HCT116 (cell line): ENCODE data around the gene BAIAP2L2. TPM values are rescaled to one million over a fixed set of nuclear protein-coding genes. Genes with fewer than 3 reads are reported as not detected.
"Not testable (repeated sequence)": the region's sequence is repeated elsewhere in the genome, so short reads cannot be mapped to it uniquely, and the experiment has no call there.

Experiments used
- ATAC-seq: fragments of 200-7000 bp; cut with Tn5 transposase; 2 replicates; pipeline ENCODE4 v1.9.1; 2020; ENCODE audit warnings: mild to moderate bottlenecking, moderate library complexity
- BruUV-seq: library from RNA; stranded (reverse); fragments of 400-500 nt; replicated peaks from 2 replicates; lab custom pipeline; 2021; lab: Mats Ljungman, UMichigan
- CTCF ChIA-PET: fragments of 300-600 bp; sonication (Branson Sonifier 250); formaldehyde crosslinking; loops from one replicate; lab custom pipeline; 2021; ENCODE audit warnings: antibody characterized with exemption; lab: Charles Lee
- POLR2A ChIA-PET: fragments of 300-600, 350-600 bp; sonication (Branson Sonifier 250); formaldehyde crosslinking; loops from one replicate; lab custom pipeline; 2021; ENCODE audit warnings: antibody characterized with exemption; lab: Charles Lee
- RAD21 ChIA-PET, 2 experiments: fragments of 300-600 bp; sonication (Branson Sonifier 250); formaldehyde crosslinking; loops; one replicate each; lab custom pipeline; 2023; ENCODE audit warnings: low total read pairs in 2 of 2; ENCODE audit not compliant: uncharacterized antibody in 2 of 2, unreplicated experiment in 2 of 2, low non-redundant PET in 1 of 2; lab: Charles Lee
- DNase-seq: peaks from one replicate; pipeline ENCODE4 v3.0.0-alpha.2; 2010; ENCODE audit warnings: low read depth, low spot score
- H2AFZ ChIP-seq: fragments of 200-600 bp; shearing (Covaris generic), sonication (generic); 2 replicates; pipeline ENCODE4 v1.6.1; 2017; ENCODE audit warnings: low read depth, mixed run types, mixed read lengths, antibody characterized with exemption, low read length; ENCODE audit not compliant: poor library complexity, severe bottlenecking
- H3K27ac ChIP-seq: 2 replicates; pipeline ENCODE4 v1.5.1; 2012; ENCODE audit warnings: low read depth, low read length
- H3K27me3 ChIP-seq: fragments of 200-600 bp; sonication (generic); 2 replicates; pipeline ENCODE4 v1.6.1; 2016; ENCODE audit warnings: mixed run types, low read length, mixed read lengths; ENCODE audit not compliant: insufficient read depth
- H3K36me3 ChIP-seq, 2 experiments: fragments of 200-500 bp in 1 of 2; fragments of 200-600 bp in 1 of 2; sonication (Bioruptor generic) in 1 of 2; sonication (generic) in 1 of 2; 2 replicates each; pipeline versions ENCODE4 v1.5.1 to v1.6.1; 2014 to 2016; ENCODE audit warnings: low read length in 2 of 2, inconsistent platforms in 1 of 2, mixed read lengths in 1 of 2, mixed run types in 1 of 2; ENCODE audit not compliant: insufficient read depth in 2 of 2, control insufficient read depth in 1 of 2
- H3K4me1 ChIP-seq, 2 experiments: fragments of 200-600 bp in 1 of 2; sonication (generic) in 1 of 2; 2 replicates each; pipeline versions ENCODE4 v1.5.1 to v1.6.1; 2012 to 2017; ENCODE audit warnings: low read length in 2 of 2, inconsistent platforms in 1 of 2, mild to moderate bottlenecking in 1 of 2, mixed read lengths in 1 of 2, mixed run types in 1 of 2, moderate library complexity in 1 of 2; ENCODE audit not compliant: insufficient read depth in 2 of 2, control insufficient read depth in 1 of 2
- H3K4me2 ChIP-seq: fragments of 200-600 bp; sonication (generic); 2 replicates; pipeline ENCODE4 v1.6.1; 2017; ENCODE audit warnings: mixed run types, low read length, mixed read lengths
- H3K4me3 ChIP-seq, 2 experiments: fragments of 200-600 bp in 1 of 2; sonication (generic) in 1 of 2; replicated peaks in 1 of 2; 2 replicates each; pipeline ENCODE4 v1.5.1; 2011 to 2016; ENCODE audit warnings: low read length in 2 of 2, control low read depth in 1 of 2, low read depth in 1 of 2, mild to moderate bottlenecking in 1 of 2, mixed read lengths in 1 of 2, mixed run types in 1 of 2
- H3K79me2 ChIP-seq: fragments of 200-600 bp; sonication (generic); 2 replicates; pipeline ENCODE4 v1.6.1; 2017; ENCODE audit warnings: mild to moderate bottlenecking, mixed run types, low read length, moderate library complexity, mixed read lengths; ENCODE audit not compliant: insufficient read depth
- H3K9ac ChIP-seq: fragments of 200-600 bp; sonication (generic); 2 replicates; pipeline ENCODE4 v1.6.1; 2016; ENCODE audit warnings: low read length, mixed read lengths
- H3K9me2 ChIP-seq: fragments of 200-600 bp; sonication (generic), shearing (Covaris generic); 2 replicates; pipeline ENCODE4 v1.6.1; 2017; ENCODE audit warnings: mixed run types, mild to moderate bottlenecking, moderate library complexity; ENCODE audit not compliant: insufficient read depth
- H3K9me3 ChIP-seq, 2 experiments: fragments of 200-500 bp in 1 of 2; fragments of 200-600 bp in 1 of 2; sonication (Bioruptor generic) in 1 of 2; sonication (generic) in 1 of 2; 2 replicates each; pipeline ENCODE4 v1.6.1; 2014 to 2017; ENCODE audit warnings: low read length in 2 of 2, mixed read lengths in 2 of 2, inconsistent platforms in 1 of 2, low read depth in 1 of 2, mild to moderate bottlenecking in 1 of 2, mixed run types in 1 of 2, moderate library complexity in 1 of 2; ENCODE audit not compliant: control insufficient read depth in 1 of 2, insufficient read depth in 1 of 2
- H4K20me1 ChIP-seq: fragments of 200-600 bp; sonication (generic), shearing (Covaris generic); 2 replicates; pipeline ENCODE4 v1.6.1; 2017; ENCODE audit warnings: mixed run types, mild to moderate bottlenecking, moderate library complexity; ENCODE audit not compliant: insufficient read depth
- FOSL1 ChIP-seq: IDR thresholded peaks from 2 replicates; pipeline ENCODE4 v1.6.1; 2012; ENCODE audit warnings: low read depth
- RAD21 ChIP-seq: IDR thresholded peaks from 2 replicates; pipeline ENCODE4 v1.6.1; 2012; ENCODE audit warnings: low read depth, mild to moderate bottlenecking
- intact Hi-C: fragments of 100-400 bp; cut with micrococcal nuclease; formaldehyde crosslinking; loops from 2 replicates; pipeline ENCODE4 v1.10.0; 2022
- total RNA-seq: library from RNA; stranded (reverse); gene quantifications from one replicate; pipeline ENCODE4 v1.2.1, GENCODE V29; 2021; ENCODE audit not compliant: unreplicated experiment

BAIAP2L2 gene
- total RNA-seq, 1 experiment from 2014 or later: 1.0 TPM

DNA sequence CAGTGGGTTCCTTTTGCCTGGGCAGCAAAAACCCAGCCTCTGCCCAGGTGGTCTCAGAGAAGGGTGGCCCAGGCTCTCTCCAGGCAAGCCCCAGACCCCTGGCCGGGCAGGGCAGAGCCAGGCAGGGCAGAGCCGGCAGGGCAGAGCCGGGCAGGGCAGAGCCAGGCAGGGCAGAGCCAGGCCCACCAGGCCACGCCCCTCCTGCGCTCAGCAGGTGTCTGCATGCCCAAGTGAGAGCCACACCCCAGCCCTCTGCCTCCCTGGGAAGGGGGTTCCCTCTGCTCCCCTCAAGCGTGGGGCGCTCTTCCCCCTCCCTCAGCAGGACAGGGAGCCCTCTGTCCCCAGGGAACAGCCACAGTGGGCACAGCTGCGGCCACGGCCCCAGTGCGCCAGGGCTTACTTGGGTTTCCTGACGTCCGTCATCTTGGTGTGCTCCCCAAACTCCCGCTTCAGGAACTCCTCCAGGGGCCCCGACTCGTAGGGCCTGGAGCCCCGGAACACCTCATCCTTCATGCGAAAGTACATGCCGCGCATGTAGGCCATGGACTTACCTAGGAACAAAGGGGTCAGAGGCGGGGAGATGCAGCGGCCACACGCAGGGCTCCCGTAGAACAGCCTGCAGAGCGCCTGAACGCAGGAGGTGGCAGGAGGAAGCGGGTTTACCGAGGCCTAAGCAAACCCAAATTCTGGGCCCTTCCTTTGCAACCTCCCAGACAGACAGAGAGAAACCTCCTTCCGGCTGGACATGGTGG lies 10.1 kb upstream of the BAIAP2L2 start (continued):
- TF ChIP-seq FOSL1: no peak

DNA sequence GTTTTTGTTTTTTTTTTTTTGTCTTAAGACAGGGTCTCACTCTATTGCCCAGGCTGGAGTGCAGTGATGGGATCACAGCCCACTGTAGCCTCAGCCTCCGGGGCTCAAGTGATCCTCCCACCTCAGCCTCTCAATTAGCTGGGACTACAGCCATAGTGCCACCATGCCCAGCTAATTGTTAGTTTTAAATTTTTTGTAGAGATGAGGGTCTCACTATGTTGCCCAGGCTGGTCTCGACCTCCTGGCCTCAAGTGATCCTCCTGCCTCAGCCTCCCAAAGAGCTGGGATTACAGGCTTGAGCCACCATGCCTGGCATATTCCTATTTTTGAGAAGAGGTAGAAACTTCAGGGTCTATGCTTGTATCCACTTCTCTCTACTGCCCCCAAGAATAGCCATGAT lies 8.3 kb upstream of the BAIAP2L2 start:
- intact Hi-C loops: loop anchor here (10.0 kb wide), 1 partner anchor 106 kb away; no protein-coding TSS in a partner anchor
- POLR2A ChIA-PET: interaction anchor here (1.4 kb wide), 1 partner anchor 83 kb away, joined by 3 read pairs; the partner anchor contains the start of gene MAFF
- DNase-seq, H3K79me2 ChIP-seq, H3K27ac ChIP-seq, H4K20me1 ChIP-seq, H3K4me3 ChIP-seq, RAD21 ChIA-PET, H3K27me3 ChIP-seq, H3K4me2 ChIP-seq, ATAC-seq, H3K9me2 ChIP-seq, BruUV-seq, CTCF ChIA-PET, H3K9me3 ChIP-seq, H3K36me3 ChIP-seq, H3K9ac ChIP-seq, H2AFZ ChIP-seq: not testable (repeated sequence)
- H3K4me1 ChIP-seq: peaks cover 9 to 13% of the 10 kb centered on the region in 2 experiments; a peak in 3 of 4 replicates

- Histone ChIP-seq H3K79me2 (no peaks in the 10 kb centered on the region), H3K27me3 (no peaks in the 10 kb centered on the region), H3K36me3 (no peaks in the 10 kb centered on the region), H3K9ac (no peak overlapping the region), H3K4me1 (peaks cover 9 to 13% of the 10 kb centered on the region in 2 experiments; a peak in 3 of 4 replicates), H2AFZ (no peak overlapping the region), H3K4me2 (no peak overlapping the region), H3K9me3 (no peaks in the 10 kb centered on the region), H3K9me2 (no peaks in the 10 kb centered on the region), H4K20me1 (no peaks in the 10 kb centered on the region), H3K4me3 (no peak overlapping the region), H3K27ac (no peak overlapping the region)
- ChIA-PET POLR2A (interaction anchor here (1.4 kb wide), 1 partner anchor 84 kb away, joined by 3 read pairs; the partner anchor contains the start of gene MAFF), CTCF (no interaction called here), RAD21 (no interaction called here)
- no peak for DNase-seq
- BruUV-seq: no TSS peak
- no peak for TF ChIP-seq RAD21
- no peak for ATAC-seq
- intact Hi-C loops: loop anchor here (10.0 kb wide), 1 partner anchor 107 kb away; no protein-coding TSS in a partner anchor
Observed at GRCh38 chr22:38118182-38118581, 7.7 kb upstream of the BAIAP2L2 start.

DNA sequence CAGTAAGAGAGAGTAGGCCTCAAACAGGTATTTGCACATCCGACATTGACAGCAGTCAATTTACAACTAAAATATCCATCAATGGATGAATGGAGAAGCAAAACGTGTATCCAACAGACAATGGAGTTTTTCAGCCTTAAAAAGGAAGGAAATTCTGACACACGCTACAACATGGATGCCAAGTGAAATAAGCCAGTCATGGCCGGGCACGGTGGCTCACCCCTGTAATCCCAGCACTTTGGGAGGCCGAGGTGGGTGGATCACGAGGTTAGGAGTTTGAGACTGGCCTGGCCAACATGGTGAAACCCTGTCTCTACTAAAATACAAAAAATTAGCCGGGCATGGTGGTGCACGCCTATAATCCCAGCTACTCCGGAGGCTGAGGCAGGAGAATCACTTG lies 7.1 kb upstream of the BAIAP2L2 start:
- intact Hi-C loops: loop anchor here (10.0 kb wide), 1 partner anchor 107 kb away; no protein-coding TSS in a partner anchor
- DNase-seq, ATAC-seq, H3K9me2 ChIP-seq, H4K20me1 ChIP-seq, BruUV-seq, H3K9me3 ChIP-seq, H3K79me2 ChIP-seq, RAD21 ChIA-PET, H3K9ac ChIP-seq, H3K4me3 ChIP-seq, H3K4me2 ChIP-seq, H3K36me3 ChIP-seq, H3K27me3 ChIP-seq, CTCF ChIA-PET, H3K27ac ChIP-seq, H2AFZ ChIP-seq: not testable (repeated sequence)
- POLR2A ChIA-PET: interaction anchor here (1.4 kb wide), 1 partner anchor 84 kb away, joined by 3 read pairs; the partner anchor contains the start of gene MAFF
- peaks cover 9 to 10% of the 10 kb centered on the region in 2 experiments; a peak in 3 of 4 replicates for H3K4me1 ChIP-seq
